Karpas-422 (cell line): ENCODE measurements around the gene GDF10. TPM values are rescaled to one million over a fixed set of nuclear protein-coding genes. Genes with fewer than 3 reads are reported as not detected.

ENCODE experiments used
- DNase-seq: peaks from one replicate; pipeline ENCODE4 v3.0.0-alpha.2; 2015
- H2AFZ ChIP-seq: fragments of 200-600 bp; sonication (generic); 2 replicates; pipeline ENCODE4 v1.6.1; 2014; ENCODE audit warnings: antibody characterized with exemption, low read length, mixed read lengths
- H3K27ac ChIP-seq: fragments of 200-600 bp; sonication (generic); 2 replicates; pipeline ENCODE4 v1.5.1; 2014; ENCODE audit warnings: mild to moderate bottlenecking, low read length, moderate library complexity
- H3K27me3 ChIP-seq: fragments of 200-600 bp; sonication (generic); 2 replicates; pipeline ENCODE4 v1.6.1; 2014; ENCODE audit warnings: low read length, mixed read lengths
- H3K36me3 ChIP-seq: fragments of 200-600 bp; sonication (generic); 2 replicates; pipeline ENCODE4 v1.6.1; 2014; ENCODE audit warnings: low read length, mixed read lengths; ENCODE audit not compliant: insufficient read depth
- H3K4me1 ChIP-seq: fragments of 200-600 bp; sonication (generic); 2 replicates; pipeline ENCODE4 v1.6.1; 2014; ENCODE audit warnings: mild to moderate bottlenecking, low read length, mixed read lengths
- H3K4me2 ChIP-seq: fragments of 200-600 bp; sonication (generic); 2 replicates; pipeline ENCODE4 v1.6.1; 2014; ENCODE audit warnings: low read length, low read depth, mild to moderate bottlenecking; ENCODE audit not compliant: poor library complexity, severe bottlenecking
- H3K4me3 ChIP-seq: fragments of 200-600 bp; sonication (generic); 2 replicates; pipeline ENCODE4 v1.5.1; 2014; ENCODE audit warnings: mild to moderate bottlenecking, antibody characterized with exemption, low read length, mixed read lengths
- H3K79me2 ChIP-seq: fragments of 200-600 bp; sonication (generic); 2 replicates; pipeline ENCODE4 v1.6.1; 2014; ENCODE audit warnings: mild to moderate bottlenecking, low read length, mixed read lengths
- H3K9ac ChIP-seq: fragments of 200-600 bp; sonication (generic); 2 replicates; pipeline ENCODE4 v1.6.0; 2014; ENCODE audit warnings: low read length
- H3K9me2 ChIP-seq: fragments of 200-600 bp; sonication (generic), shearing (Covaris generic); replicated peaks from 2 replicates; pipeline ENCODE4 v1.6.0; 2014; ENCODE audit warnings: mild to moderate bottlenecking, low read length, moderate library complexity; ENCODE audit not compliant: insufficient read depth
- H3K9me3 ChIP-seq: fragments of 300-700, 200-600 bp; sonication (generic); 2 replicates; pipeline ENCODE4 v1.6.1; 2014; ENCODE audit warnings: low read length, mixed read lengths
- H4K20me1 ChIP-seq: fragments of 200-600 bp; sonication (generic); 2 replicates; pipeline ENCODE4 v1.6.1; 2014; ENCODE audit warnings: mild to moderate bottlenecking, antibody characterized with exemption, low read length, low read depth; ENCODE audit not compliant: insufficient read depth
- total RNA-seq: library from RNA; depleted of rRNA; stranded (reverse); fragments of >200 nt; shearing (Covaris generic); gene quantifications from 2 replicates; pipeline ENCODE4 v1.2.3, GENCODE V29; 2014; ENCODE audit warnings: low replicate concordance

Gene GDF10
- total RNA-seq, 1 experiment from 2014 or later, result not detected

GRCh38 chr10:47277352-47278151 is 22.4 kb upstream of the GDF10 start:
- Histone ChIP-seq H3K27me3 (no peaks in the 10 kb centered on the region), H3K9me3 (no peaks in the 10 kb centered on the region), H4K20me1 (no peaks in the 10 kb centered on the region), H2AFZ (no peak overlapping the region), H3K27ac (no peak overlapping the region), H3K4me3 (no peak overlapping the region), H3K4me1 (no peaks in the 10 kb centered on the region), H3K4me2 (no peak overlapping the region), H3K9me2 (no peaks in the 10 kb centered on the region), H3K79me2 (no peaks in the 10 kb centered on the region), H3K9ac (no peak overlapping the region), H3K36me3 (no peaks in the 10 kb centered on the region)
- no peak for DNase-seq

- H3K4me3 ChIP-seq, result no peak overlapping the region
- H2AFZ ChIP-seq, result no peak overlapping the region
- no peaks in the 10 kb centered on the region for H3K36me3 ChIP-seq
- no peaks in the 10 kb centered on the region for H3K9me2 ChIP-seq
- no peak overlapping the region for H3K4me2 ChIP-seq
- H3K79me2 ChIP-seq, result no peaks in the 10 kb centered on the region
- no peaks in the 10 kb centered on the region for H3K27me3 ChIP-seq
- no peak for DNase-seq
- no peaks in the 10 kb centered on the region for H3K9me3 ChIP-seq
- H3K9ac ChIP-seq, result no peak overlapping the region
- no peaks in the 10 kb centered on the region for H4K20me1 ChIP-seq
- no peaks in the 10 kb centered on the region for H3K4me1 ChIP-seq
- H3K27ac ChIP-seq, result no peak overlapping the region
These were observed 21.9 kb upstream of the GDF10 start for GRCh38 chr10:47278152-47278473.

DNA sequence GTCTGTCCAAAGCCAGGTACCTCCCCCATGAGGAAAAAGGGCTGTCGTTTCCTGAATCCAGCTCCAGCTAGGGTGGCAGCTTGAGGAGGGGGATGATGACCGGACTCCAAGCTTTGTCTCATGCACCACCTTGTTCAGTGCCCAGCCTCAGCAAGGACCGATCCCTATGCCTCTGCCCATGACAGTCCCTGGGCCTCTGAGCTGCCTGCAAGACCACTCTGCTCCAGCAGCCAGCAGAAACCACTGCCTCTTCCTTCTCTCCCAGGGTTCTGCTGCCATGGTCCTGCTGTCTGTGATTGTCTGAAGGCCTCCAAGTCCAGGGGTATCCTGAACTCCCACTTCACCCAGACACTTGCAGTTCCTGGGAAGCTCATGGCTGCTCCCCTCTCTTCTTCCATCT is 21.3 kb upstream of the GDF10 start:
- H3K9me2 ChIP-seq, result no peaks in the 10 kb centered on the region
- H4K20me1 ChIP-seq, result no peaks in the 10 kb centered on the region
- DNase-seq, result no peak
- H3K36me3 ChIP-seq, result no peaks in the 10 kb centered on the region
- H3K27me3 ChIP-seq, result no peaks in the 10 kb centered on the region
- no peak overlapping the region for H3K4me3 ChIP-seq
- no peaks in the 10 kb centered on the region for H3K79me2 ChIP-seq
- no peak overlapping the region for H3K9ac ChIP-seq
- no peaks in the 10 kb centered on the region for H3K4me1 ChIP-seq
- H3K9me3 ChIP-seq, result no peaks in the 10 kb centered on the region
- H3K27ac ChIP-seq, result no peak overlapping the region
- H2AFZ ChIP-seq, result no peak overlapping the region
- H3K4me2 ChIP-seq, result no peak overlapping the region

DNA sequence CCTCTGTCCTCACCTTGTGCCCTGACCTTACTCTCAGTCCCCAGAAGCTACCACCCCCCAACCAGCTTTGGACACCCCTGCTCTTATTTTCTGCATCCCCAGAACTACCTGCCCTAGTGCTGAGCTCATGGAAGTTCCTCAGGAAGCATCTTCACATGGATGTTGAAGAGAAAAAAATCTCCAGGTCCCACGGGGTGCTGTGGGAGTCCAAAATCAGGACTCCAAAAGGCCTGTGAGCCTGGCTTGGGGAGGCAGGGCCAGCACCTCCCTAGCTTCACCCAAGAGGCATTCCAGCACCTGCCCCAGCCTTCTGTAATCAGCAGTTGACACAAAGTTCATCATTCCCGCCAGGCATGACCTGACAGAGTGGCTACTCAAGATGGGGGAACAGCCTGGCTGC is 20.7 kb upstream of the GDF10 start:
- Histone ChIP-seq H3K4me2 (no peak overlapping the region), H3K9ac (no peak overlapping the region), H3K9me2 (no peaks in the 10 kb centered on the region), H3K4me3 (no peak overlapping the region), H3K27ac (no peak overlapping the region), H2AFZ (no peak overlapping the region), H3K9me3 (no peaks in the 10 kb centered on the region), H3K27me3 (no peaks in the 10 kb centered on the region), H3K4me1 (no peaks in the 10 kb centered on the region), H4K20me1 (no peaks in the 10 kb centered on the region), H3K36me3 (no peaks in the 10 kb centered on the region), H3K79me2 (no peaks in the 10 kb centered on the region)
- no peak for DNase-seq

DNA sequence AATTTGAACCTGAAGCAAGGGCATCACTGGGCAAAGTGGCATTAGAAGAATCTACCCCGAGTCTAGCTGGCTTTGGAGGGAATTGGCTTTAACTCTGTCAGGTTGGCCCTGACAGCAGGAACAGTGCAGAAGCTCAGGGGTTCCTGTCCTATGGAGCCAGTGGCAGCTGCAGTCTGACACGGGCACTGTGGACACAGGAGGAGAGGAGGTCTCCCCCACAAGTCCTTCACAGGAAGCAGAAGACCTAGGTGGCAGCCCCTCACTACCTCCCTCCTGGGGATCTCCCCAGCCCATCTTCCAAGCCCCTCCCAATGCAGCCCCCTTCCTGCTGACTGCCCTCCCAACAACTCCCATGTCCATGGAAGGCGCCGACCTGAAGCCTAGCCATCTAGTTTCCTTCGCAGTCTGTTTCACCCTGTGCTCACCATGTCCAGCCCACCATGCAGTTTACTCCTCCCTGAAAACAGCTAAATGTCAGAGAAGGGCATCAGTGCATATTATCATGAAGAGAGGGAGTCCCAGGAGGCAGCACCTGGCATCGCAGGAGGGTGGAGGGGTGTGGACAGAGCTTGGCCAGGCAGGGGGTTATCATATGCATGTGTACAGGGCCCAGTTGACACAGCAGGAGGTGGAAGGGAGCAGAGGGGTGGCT is 17.9 kb upstream of the GDF10 start:
- H3K4me3 ChIP-seq, result no peak overlapping the region
- H3K27me3 ChIP-seq, result no peaks in the 10 kb centered on the region
- no peak for DNase-seq
- no peaks in the 10 kb centered on the region for H3K9me2 ChIP-seq
- H3K36me3 ChIP-seq, result no peaks in the 10 kb centered on the region
- no peaks in the 10 kb centered on the region for H4K20me1 ChIP-seq
- H3K27ac ChIP-seq, result no peak overlapping the region
- H3K9ac ChIP-seq, result no peak overlapping the region
- no peaks in the 10 kb centered on the region for H3K9me3 ChIP-seq
- no peak overlapping the region for H2AFZ ChIP-seq
- H3K4me2 ChIP-seq, result no peak overlapping the region
- no peaks in the 10 kb centered on the region for H3K4me1 ChIP-seq
- no peaks in the 10 kb centered on the region for H3K79me2 ChIP-seq

DNA sequence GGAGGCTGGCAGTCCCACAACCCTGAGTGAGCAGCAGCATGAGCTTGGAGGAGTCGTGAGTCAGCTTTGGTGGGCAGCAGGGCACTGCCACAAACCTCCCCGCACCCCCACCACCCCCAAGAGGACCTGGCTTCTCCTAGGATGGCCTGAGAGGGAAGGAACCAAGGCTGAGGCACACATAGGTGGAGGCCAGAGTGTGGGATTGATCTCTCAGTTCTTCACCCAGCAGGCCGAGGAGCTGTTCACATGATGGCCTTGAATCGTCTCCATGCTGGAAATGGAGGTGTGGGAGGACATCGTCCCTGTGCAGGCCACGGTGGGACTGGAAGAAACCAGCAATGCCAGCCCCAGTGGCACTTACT is 17.4 kb upstream of the GDF10 start:
- Histone ChIP-seq H3K9ac (no peak overlapping the region), H3K36me3 (no peaks in the 10 kb centered on the region), H3K9me3 (no peaks in the 10 kb centered on the region), H3K27me3 (no peaks in the 10 kb centered on the region), H3K9me2 (no peaks in the 10 kb centered on the region), H2AFZ (no peak overlapping the region), H3K4me1 (no peaks in the 10 kb centered on the region), H4K20me1 (no peaks in the 10 kb centered on the region), H3K4me2 (no peak overlapping the region), H3K27ac (no peak overlapping the region), H3K79me2 (no peaks in the 10 kb centered on the region), H3K4me3 (no peak overlapping the region)
- DNase-seq, result no peak

DNA sequence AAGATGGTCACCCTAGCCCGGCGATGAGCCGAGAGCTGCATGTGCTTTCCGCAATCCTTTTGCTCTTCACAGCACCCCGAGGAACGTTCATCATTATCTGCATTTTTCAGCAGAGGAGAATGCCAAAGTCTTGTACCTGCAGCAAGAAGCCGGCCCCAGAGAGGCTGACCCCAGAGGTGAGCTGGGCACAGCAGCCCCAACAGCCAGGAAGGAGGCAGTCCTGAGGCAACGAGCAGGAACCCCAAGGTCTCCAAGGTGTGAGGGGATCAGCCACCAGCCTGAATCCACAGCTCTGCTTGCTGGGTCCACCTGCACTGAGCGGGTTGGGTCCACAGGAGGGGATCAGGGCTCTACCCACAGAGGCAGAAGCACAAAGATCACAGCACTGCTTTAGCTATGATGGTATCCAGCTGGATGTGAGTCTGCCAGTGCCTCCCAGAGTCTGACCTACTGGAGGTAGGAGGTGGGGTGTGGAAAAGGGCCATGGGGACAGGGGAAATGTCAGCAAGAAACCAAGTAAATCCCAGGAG is 16.8 kb upstream of the GDF10 start:
- Histone ChIP-seq H4K20me1 (no peaks in the 10 kb centered on the region), H3K4me2 (no peak overlapping the region), H3K36me3 (no peaks in the 10 kb centered on the region), H3K27ac (no peak overlapping the region), H3K4me3 (no peak overlapping the region), H3K79me2 (no peaks in the 10 kb centered on the region), H2AFZ (no peak overlapping the region), H3K27me3 (no peaks in the 10 kb centered on the region), H3K4me1 (no peaks in the 10 kb centered on the region), H3K9ac (no peak overlapping the region), H3K9me2 (no peaks in the 10 kb centered on the region), H3K9me3 (no peaks in the 10 kb centered on the region)
- no peak for DNase-seq

DNA sequence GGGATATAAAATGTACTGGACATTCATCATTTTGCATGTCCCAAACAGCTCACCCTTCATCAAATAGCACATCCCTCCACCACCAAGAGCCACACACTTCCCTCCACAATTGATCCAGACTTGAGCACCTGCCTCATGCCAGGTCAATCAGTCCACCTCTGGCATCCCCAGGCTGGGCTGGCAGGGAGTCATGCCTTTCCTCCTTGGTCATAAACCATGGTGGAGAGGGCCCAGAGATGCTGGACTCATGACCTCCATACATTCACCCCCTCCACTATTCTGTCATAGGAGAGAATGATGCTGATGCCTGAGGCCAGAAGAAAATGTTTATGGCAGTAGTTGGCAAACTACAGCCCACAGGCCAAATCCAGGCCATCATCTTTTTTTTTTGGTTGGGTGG is 16.1 kb upstream of the GDF10 start:
- Histone ChIP-seq H2AFZ (no peak overlapping the region), H3K4me3 (no peak overlapping the region), H3K9me3 (no peaks in the 10 kb centered on the region), H4K20me1 (no peaks in the 10 kb centered on the region), H3K9ac (no peak overlapping the region), H3K36me3 (no peaks in the 10 kb centered on the region), H3K79me2 (no peaks in the 10 kb centered on the region), H3K4me2 (no peak overlapping the region), H3K4me1 (no peaks in the 10 kb centered on the region), H3K27me3 (no peaks in the 10 kb centered on the region), H3K9me2 (no peaks in the 10 kb centered on the region), H3K27ac (no peak overlapping the region)
- no peak for DNase-seq
